SU-DHL-6 (cell line): Measurements from ENCODE around the gene TNFRSF9.

Experiments used
- H2AFZ ChIP-seq: fragments of 200-600 bp; sonication (generic); 2 replicates; pipeline ENCODE4 v1.6.1; 2014; ENCODE audit warnings: low read depth, mild to moderate bottlenecking, moderate library complexity, mixed read lengths, antibody characterized with exemption, low read length; ENCODE audit not compliant: severe bottlenecking
- H3F3A ChIP-seq: fragments of 200-600 bp; shearing (Covaris generic); 2 replicates; pipeline ENCODE4 v1.6.0; 2016; ENCODE audit warnings: antibody characterized with exemption, mild to moderate bottlenecking; ENCODE audit not compliant: insufficient read depth
- H3K27ac ChIP-seq: fragments of 200-600 bp; sonication (generic); 2 replicates; pipeline ENCODE4 v1.5.1; 2016; ENCODE audit warnings: low read depth, mild to moderate bottlenecking, low read length, moderate library complexity, mixed read lengths
- H3K27me3 ChIP-seq: fragments of 200-600 bp; sonication (generic), shearing (Covaris generic); 2 replicates; pipeline ENCODE4 v1.6.0; 2014; ENCODE audit warnings: mild to moderate bottlenecking, low read length
- H3K36me3 ChIP-seq: fragments of 200-600 bp; sonication (generic); 2 replicates; pipeline ENCODE4 v1.6.1; 2014; ENCODE audit warnings: mild to moderate bottlenecking, low read length, mixed read lengths
- H3K4me2 ChIP-seq: fragments of 300-600, 200-600 bp; shearing (Covaris generic), sonication (generic); 2 replicates; pipeline ENCODE4 v1.6.0; 2014; ENCODE audit warnings: low read length, low read depth, mild to moderate bottlenecking; ENCODE audit not compliant: poor library complexity, severe bottlenecking
- H3K4me3 ChIP-seq: fragments of 200-600 bp; sonication (generic); 2 replicates; pipeline ENCODE4 v1.5.1; 2014; ENCODE audit warnings: antibody characterized with exemption, low read length, mild to moderate bottlenecking, mixed read lengths; ENCODE audit not compliant: insufficient read depth, poor library complexity, severe bottlenecking
- H3K79me2 ChIP-seq: fragments of 200-600 bp; sonication (generic); 2 replicates; pipeline ENCODE4 v1.6.1; 2014; ENCODE audit warnings: mild to moderate bottlenecking, low read length, moderate library complexity; ENCODE audit not compliant: insufficient read depth
- H3K9ac ChIP-seq: fragments of 200-600 bp; sonication (generic); 2 replicates; pipeline ENCODE4 v1.7.0; 2014; ENCODE audit warnings: mild to moderate bottlenecking, low read length
- H3K9me2 ChIP-seq: fragments of 200-600 bp; sonication (generic); replicated peaks from 2 replicates; pipeline ENCODE4 v1.6.1; 2014; ENCODE audit warnings: low read length; ENCODE audit not compliant: insufficient read depth
- H3K9me3 ChIP-seq: fragments of 200-600 bp; sonication (generic); 2 replicates; pipeline ENCODE4 v1.6.1; 2014; ENCODE audit warnings: low read length, mixed read lengths; ENCODE audit not compliant: insufficient read depth
- H4K20me1 ChIP-seq: fragments of 200-600 bp; sonication (generic); 2 replicates; pipeline ENCODE4 v1.6.1; 2014; ENCODE audit warnings: low read depth, mild to moderate bottlenecking, antibody characterized with exemption, low read length, moderate library complexity, mixed read lengths
- CTCF ChIP-seq: fragments of 200-600 bp; sonication (generic); IDR thresholded peaks from one replicate; pipeline ENCODE4 v1.5.1; 2017; ENCODE audit warnings: antibody characterized with exemption, mild to moderate bottlenecking, low read length, moderate library complexity; ENCODE audit not compliant: insufficient read depth, poor library complexity, severe bottlenecking
- EZH2phosphoT487 ChIP-seq: fragments of 200-600 bp; sonication (generic), shearing (Covaris generic); conservative IDR thresholded peaks from 2 replicates; pipeline ENCODE4 v1.6.1; 2018; ENCODE audit warnings: mild to moderate bottlenecking, antibody characterized with exemption, low read length, moderate library complexity, mixed read lengths

TNFRSF9 gene

DNA sequence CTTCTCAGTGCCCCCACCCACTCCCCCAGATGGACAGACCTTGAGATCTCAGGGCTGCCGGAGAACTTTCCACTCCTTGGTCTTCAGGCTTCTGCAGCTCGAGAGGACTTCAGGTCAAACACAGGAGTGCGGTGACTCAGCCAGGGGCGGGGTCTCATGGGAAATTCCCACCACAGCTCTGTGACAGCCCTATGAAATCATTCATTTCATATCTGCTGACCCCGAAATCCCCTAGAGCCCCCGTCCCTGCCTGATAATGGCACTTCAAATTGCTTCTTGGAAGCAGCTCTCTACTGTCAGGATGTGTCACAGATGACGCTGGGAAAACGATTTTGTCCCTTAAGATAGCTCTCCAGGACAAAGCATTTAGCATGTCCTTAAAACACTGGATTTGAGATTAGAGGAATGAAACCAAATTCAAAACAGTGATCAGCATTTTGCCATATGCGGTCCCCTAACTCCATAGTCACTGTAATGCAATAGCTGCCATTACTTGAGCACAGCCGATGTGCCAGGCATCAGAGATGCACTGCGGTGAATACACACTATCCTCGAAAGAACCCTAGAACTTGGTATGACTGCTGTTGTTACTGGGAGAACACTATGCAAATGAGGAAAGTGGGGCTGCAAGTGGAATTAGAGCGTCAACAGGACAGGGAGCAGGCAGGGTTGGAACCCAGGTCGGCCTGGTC lies at the start of gene TNFRSF9:
TNFRSF9 (minus strand) TSS at position 95 of the 692 bp plus-strand sequence. CDS start 845 bp downstream, outside the sequence.
- no peak within 1 kb of the TSS for H3K27ac ChIP-seq
- no peak within 1 kb of the TSS for H3K9ac ChIP-seq
- no peaks in the 10 kb centered on the region for H3F3A ChIP-seq
- no peaks in the 10 kb centered on the region for H3K36me3 ChIP-seq
- H3K9me2 ChIP-seq = no peaks in the 10 kb centered on the region
- no peaks in the 10 kb centered on the region for H3K79me2 ChIP-seq
- H2AFZ ChIP-seq = no peak within 1 kb of the TSS
- no peaks in the 10 kb centered on the region for H4K20me1 ChIP-seq
- H3K4me2 ChIP-seq = no peak within 1 kb of the TSS
- TF ChIP-seq CTCF (no peak), EZH2phosphoT487 (no peak)
- H3K9me3 ChIP-seq = no peaks in the 10 kb centered on the region
- H3K4me3 ChIP-seq = no peak within 1 kb of the TSS
- 0 out of 2 replicates have a peak, but pooled peaks cover 3% of the 10 kb centered on the region for H3K27me3 ChIP-seq

DNA sequence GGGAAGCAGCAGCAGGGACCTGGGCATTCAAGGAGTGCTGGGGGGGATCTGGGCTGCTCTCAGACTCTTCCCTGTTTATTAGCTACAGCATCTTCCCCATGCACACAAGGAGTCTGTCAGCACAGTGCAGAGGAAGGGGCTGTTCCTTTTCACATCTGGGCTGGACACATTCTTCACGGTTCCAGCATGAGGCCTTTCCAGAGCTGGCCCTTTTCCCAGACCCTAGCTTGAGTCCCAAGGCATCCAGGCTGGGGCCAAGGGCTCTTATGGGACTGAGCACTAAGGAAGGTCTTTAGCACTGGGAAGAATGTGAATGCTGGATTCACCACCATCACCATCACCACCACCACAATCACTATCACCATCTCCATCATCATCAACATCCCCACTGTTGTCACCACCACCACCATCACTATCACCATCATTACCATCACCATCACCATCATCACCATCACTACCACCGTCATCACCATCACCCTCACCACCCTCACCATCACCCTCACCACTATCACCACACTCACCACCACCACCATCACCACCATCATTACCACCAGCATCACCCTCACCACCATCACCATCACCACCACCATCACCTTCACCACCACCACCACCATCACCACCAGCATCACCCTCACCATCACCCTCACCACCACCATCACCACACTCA lies 49.3 kb upstream of the TNFRSF9 start:
- Histone ChIP-seq H3K27ac (no peak overlapping the region), H3K79me2 (no peaks in the 10 kb centered on the region), H4K20me1 (no peaks in the 10 kb centered on the region), H3K36me3 (0 out of 2 replicates have a peak, but pooled peaks cover 4% of the 10 kb centered on the region), H3K9ac (no peak overlapping the region), H3K27me3 (no peaks in the 10 kb centered on the region), H3K9me2 (no peaks in the 10 kb centered on the region), H3F3A (no peaks in the 10 kb centered on the region), H3K4me2 (no peak overlapping the region), H2AFZ (no peak overlapping the region), H3K9me3 (no peaks in the 10 kb centered on the region), H3K4me3 (no peak overlapping the region)
- TF ChIP-seq EZH2phosphoT487 (no peak), CTCF (no peak)

DNA sequence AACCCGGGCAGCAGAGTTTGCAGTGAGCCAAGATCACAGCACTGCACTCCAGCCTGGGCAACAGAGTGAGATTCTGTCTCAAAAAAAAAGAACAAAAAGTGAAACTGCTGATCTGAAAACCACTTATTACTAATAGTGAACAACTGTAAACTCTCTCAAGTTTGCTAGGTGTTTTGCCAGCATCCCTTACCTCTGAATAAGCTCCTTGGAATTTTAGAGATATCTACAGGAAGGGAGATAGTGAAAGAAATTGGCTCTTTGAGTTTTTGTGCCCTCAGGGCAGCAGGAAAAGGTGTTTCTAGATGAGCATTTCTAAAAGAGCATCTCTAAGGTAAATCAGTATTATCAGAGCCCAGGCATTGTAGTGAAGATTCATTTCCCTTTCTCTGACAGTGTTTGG lies 47.9 kb upstream of the TNFRSF9 start:
- H3K9ac ChIP-seq = no peak overlapping the region
- no peak overlapping the region for H3K27ac ChIP-seq
- 0 out of 2 replicates have a peak, but pooled peaks cover 4% of the 10 kb centered on the region for H3K36me3 ChIP-seq

More for the DNA sequence above, 47.9 kb upstream of the TNFRSF9 start:
- Histone ChIP-seq H3K4me3 (no peak overlapping the region), H3K9me3 (no peaks in the 10 kb centered on the region), H3K4me2 (no peak overlapping the region), H3K9me2 (no peaks in the 10 kb centered on the region), H3K79me2 (no peaks in the 10 kb centered on the region), H4K20me1 (no peaks in the 10 kb centered on the region), H3K27me3 (no peaks in the 10 kb centered on the region), H2AFZ (no peak overlapping the region), H3F3A (no peaks in the 10 kb centered on the region)
- TF ChIP-seq CTCF = no peak
- no peak for TF ChIP-seq EZH2phosphoT487
